H9 (cell line): ENCODE measurements around the gene KDM1B. TPM values are rescaled to one million over a fixed set of nuclear protein-coding genes. Genes with fewer than 3 reads are reported as not detected.

Experiments used
- DNase-seq: peaks from one replicate; pipeline ENCODE4 v3.0.0-alpha.2; 2017
- H2AFZ ChIP-seq: one replicate; pipeline ENCODE4 v1.6.1; 2013; ENCODE audit warnings: mild to moderate bottlenecking, low read length, control low read depth, moderate library complexity
- H2AK5ac ChIP-seq: 2 replicates; pipeline ENCODE4 v1.6.1; 2013; ENCODE audit warnings: low read length, control low read depth, mixed read lengths; ENCODE audit not compliant: insufficient read length
- H2BK120ac ChIP-seq: one replicate; pipeline ENCODE4 v1.6.1; 2013; ENCODE audit warnings: low read depth, mild to moderate bottlenecking, low read length, control low read depth, inconsistent platforms; ENCODE audit not compliant: poor library complexity, severe bottlenecking
- H2BK12ac ChIP-seq: 2 replicates; pipeline ENCODE4 v1.6.1; 2013; ENCODE audit warnings: low read length, control low read depth, mixed read lengths, low read depth; ENCODE audit not compliant: insufficient read length
- H2BK15ac ChIP-seq: 2 replicates; pipeline ENCODE4 v1.6.1; 2013; ENCODE audit warnings: low read depth, low read length, control low read depth
- H2BK20ac ChIP-seq: one replicate; pipeline ENCODE4 v1.6.1; 2013; ENCODE audit warnings: low read depth, mild to moderate bottlenecking, low read length, control low read depth, inconsistent platforms; ENCODE audit not compliant: poor library complexity, severe bottlenecking
- H2BK5ac ChIP-seq: 2 replicates; pipeline ENCODE4 v1.6.1; 2013; ENCODE audit warnings: low read length, control low read depth, mixed read lengths; ENCODE audit not compliant: insufficient read length
- H3K14ac ChIP-seq: 2 replicates; pipeline ENCODE4 v1.6.1; 2013; ENCODE audit warnings: low read length, control low read depth; ENCODE audit not compliant: insufficient read depth
- H3K18ac ChIP-seq: 2 replicates; pipeline ENCODE4 v1.6.1; 2013; ENCODE audit warnings: low read depth, mild to moderate bottlenecking, mixed read lengths, low read length, control low read depth; ENCODE audit not compliant: insufficient read length
- H3K23ac ChIP-seq: 2 replicates; pipeline ENCODE4 v1.6.1; 2013; ENCODE audit warnings: low read length, control low read depth, mixed read lengths, low read depth; ENCODE audit not compliant: insufficient read length
- H3K23me2 ChIP-seq: 2 replicates; pipeline ENCODE4 v1.6.1; 2013; ENCODE audit warnings: low read depth, mild to moderate bottlenecking, mixed read lengths, low read length, control low read depth; ENCODE audit not compliant: insufficient read length, poor library complexity, severe bottlenecking
- H3K27ac ChIP-seq: 2 replicates; pipeline ENCODE4 v1.5.1; 2013; ENCODE audit warnings: low read length, control low read depth, mixed read lengths, low read depth; ENCODE audit not compliant: insufficient read length
- H3K27me3 ChIP-seq: 2 replicates; pipeline ENCODE4 v1.6.1; 2013; ENCODE audit warnings: low read length, control low read depth, inconsistent platforms; ENCODE audit not compliant: insufficient read depth
- H3K4ac ChIP-seq: 2 replicates; pipeline ENCODE4 v1.6.1; 2013; ENCODE audit warnings: low read depth, mild to moderate bottlenecking, control low read depth, inconsistent platforms, low read length, moderate library complexity
- H3K4me1 ChIP-seq: 2 replicates; pipeline ENCODE4 v1.6.1; 2013; ENCODE audit warnings: low read length, control low read depth, inconsistent platforms; ENCODE audit not compliant: insufficient read depth
- H3K4me2 ChIP-seq: 2 replicates; pipeline ENCODE4 v1.6.1; 2013; ENCODE audit warnings: low read length, control low read depth, mixed read lengths; ENCODE audit not compliant: insufficient read length, insufficient read depth
- H3K56ac ChIP-seq: 2 replicates; pipeline ENCODE4 v1.6.1; 2013; ENCODE audit warnings: low read depth, mild to moderate bottlenecking, mixed read lengths, low read length, control low read depth; ENCODE audit not compliant: insufficient read length
- H3K79me1 ChIP-seq: 2 replicates; pipeline ENCODE4 v1.6.1; 2013; ENCODE audit warnings: low read depth, mild to moderate bottlenecking, moderate library complexity, low read length, control low read depth, inconsistent platforms; ENCODE audit not compliant: insufficient read depth, poor library complexity, severe bottlenecking
- H3K79me2 ChIP-seq: 2 replicates; pipeline ENCODE4 v1.6.1; 2013; ENCODE audit warnings: low read length, control low read depth, inconsistent platforms; ENCODE audit not compliant: insufficient read depth
- H3K9ac ChIP-seq: 2 replicates; pipeline ENCODE4 v1.6.1; 2013; ENCODE audit warnings: low read length, control low read depth, mixed read lengths; ENCODE audit not compliant: insufficient read length; ENCODE audit errors: extremely low read depth
- H3K9me3 ChIP-seq: one replicate; pipeline ENCODE4 v1.6.1; 2013; ENCODE audit warnings: low read depth, low read length, inconsistent platforms; ENCODE audit not compliant: control insufficient read depth
- H3T11ph ChIP-seq: one replicate; pipeline ENCODE4 v1.6.1; 2013; ENCODE audit warnings: mild to moderate bottlenecking, low read length, control low read depth, inconsistent platforms
- H4K20me1 ChIP-seq: one replicate; pipeline ENCODE4 v1.6.1; 2013; ENCODE audit not compliant: control insufficient read depth, insufficient read length, insufficient read depth
- H4K5ac ChIP-seq: 2 replicates; pipeline ENCODE4 v1.6.1; 2013; ENCODE audit warnings: low read depth, mild to moderate bottlenecking, mixed read lengths, low read length, control low read depth; ENCODE audit not compliant: insufficient read length
- H4K8ac ChIP-seq: replicated peaks from 2 replicates; pipeline ENCODE4 v1.6.1; 2013; ENCODE audit warnings: low read length, control low read depth, mixed read lengths, low read depth; ENCODE audit not compliant: insufficient read length
- H4K91ac ChIP-seq: 2 replicates; pipeline ENCODE4 v1.6.1; 2013; ENCODE audit warnings: low read depth, mild to moderate bottlenecking, moderate library complexity, mixed read lengths, low read length, control low read depth; ENCODE audit not compliant: insufficient read length
- H3K27ac Mint-ChIP-seq, 3 experiments: 2 replicates in 2 of 3; 3 replicates in 1 of 3; pipeline ENCODE4 v1.8.0; 2020 to 2021; ENCODE audit warnings: mixed read lengths in 3 of 3, mild to moderate bottlenecking in 1 of 3, moderate library complexity in 1 of 3
- H3K27me3 Mint-ChIP-seq: 2 replicates; pipeline ENCODE4 v1.8.0; 2021; ENCODE audit warnings: low read depth, mild to moderate bottlenecking, moderate library complexity, mixed read lengths
- H3K36me3 Mint-ChIP-seq, 3 experiments: 2 replicates in 2 of 3; 3 replicates in 1 of 3; pipeline ENCODE4 v1.8.0; 2020 to 2021; ENCODE audit warnings: low read depth in 3 of 3, mixed read lengths in 3 of 3; ENCODE audit not compliant: insufficient read depth in 1 of 3
- H3K4me1 Mint-ChIP-seq, 2 experiments: 2 replicates each; pipeline ENCODE4 v1.8.0; 2020; ENCODE audit warnings: mixed read lengths in 2 of 2
- H3K4me3 Mint-ChIP-seq, 2 experiments: 2 replicates in 1 of 2; 3 replicates in 1 of 2; pipeline ENCODE4 v1.8.0; 2020 to 2021; ENCODE audit warnings: mild to moderate bottlenecking in 2 of 2, mixed read lengths in 2 of 2, moderate library complexity in 1 of 2
- H3K9me3 Mint-ChIP-seq, 2 experiments: 2 replicates in 1 of 2; 3 replicates in 1 of 2; pipeline ENCODE4 v1.8.0; 2020; ENCODE audit warnings: mild to moderate bottlenecking in 2 of 2, mixed read lengths in 2 of 2, moderate library complexity in 1 of 2
- WGBS: extraction: QIAGEN DNeasy Blood & Tissue Kit; methylation state at CpG from one replicate; pipeline ENCODE4 v1.1.7; 2013; ENCODE audit warnings: missing lambda C conversion rate, low lambda C conversion rate, mixed read lengths; ENCODE audit not compliant: insufficient read length; ENCODE audit errors: extremely low coverage; 5-methylcytosine and 5-hydroxymethylcytosine counted together
- total RNA-seq: library from RNA; stranded (reverse); gene quantifications from 2 replicates; pipeline ENCODE4 v1.2.1, GENCODE V29; 2021
- TF ChIP-seq, protein P1 (sequence below): fragments of 200-600 bp; sonication (generic); conservative IDR thresholded peaks from 3 replicates; pipeline ENCODE4 v1.8.0; 2021; ENCODE audit warnings: antibody characterized with exemption, mild to moderate bottlenecking

Gene KDM1B
- total RNA-seq, 1 experiment from 2014 or later = 5.4 TPM

DNA sequence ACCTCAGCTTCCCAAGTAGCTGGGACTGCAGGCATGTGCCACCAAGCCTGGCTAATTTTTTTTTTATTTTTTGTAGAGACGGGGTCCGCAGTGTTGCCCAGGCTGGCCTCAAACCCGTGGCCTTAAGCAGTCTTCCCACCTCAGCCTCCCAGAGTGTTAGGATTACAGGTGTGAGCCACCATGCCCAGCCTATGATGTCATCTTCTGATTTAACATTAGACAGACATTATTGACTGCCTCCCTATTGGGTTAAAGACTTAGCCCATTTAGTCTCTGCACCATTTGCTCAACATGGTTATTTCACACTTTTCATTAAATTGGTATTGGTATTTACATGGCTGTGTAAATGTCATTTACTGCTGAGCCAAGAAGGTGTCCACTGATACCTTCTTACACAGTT is 63.0 kb downstream of the KDM1B start:
- Histone ChIP-seq H2BK15ac (no peak overlapping the region), H3K18ac (no peak overlapping the region), H4K8ac (no peak overlapping the region), H3K9me3 (no peaks in the 10 kb centered on the region), H2BK20ac (no peak overlapping the region), H2AK5ac (no peak overlapping the region), H3K27me3 (no peaks in the 10 kb centered on the region), H3K79me1 (no peaks in the 10 kb centered on the region), H3K56ac (no peak overlapping the region), H3T11ph (no peak overlapping the region), H2AFZ (no peak overlapping the region), H4K20me1 (no peaks in the 10 kb centered on the region), H2BK12ac (no peak overlapping the region), H3K27ac (no peak overlapping the region), H3K14ac (no peak overlapping the region), H3K4ac (no peak overlapping the region), H4K91ac (no peak overlapping the region), H3K79me2 (no peaks in the 10 kb centered on the region), H2BK5ac (no peak overlapping the region), H2BK120ac (no peak overlapping the region), H3K4me1 (no peaks in the 10 kb centered on the region), H4K5ac (no peak overlapping the region), H3K23me2 (no peaks in the 10 kb centered on the region), H3K23ac (no peak overlapping the region), H3K9ac (no peak overlapping the region), H3K4me2 (no peak overlapping the region)
- peaks cover 0 to 6% of the 10 kb centered on the region in 2 experiments; a peak in 3 of 4 replicates for H3K4me1 Mint-ChIP-seq
- WGBS = no CpG with 5 or more reads among the region's 3 CpGs
- H3K36me3 Mint-ChIP-seq = peaks cover 11 to 39% (median 37%) of the 10 kb centered on the region in 3 experiments; a peak in 6 of 7 replicates
- no peak overlapping the region for H3K27ac Mint-ChIP-seq
- TF ChIP-seq, protein P1, sequence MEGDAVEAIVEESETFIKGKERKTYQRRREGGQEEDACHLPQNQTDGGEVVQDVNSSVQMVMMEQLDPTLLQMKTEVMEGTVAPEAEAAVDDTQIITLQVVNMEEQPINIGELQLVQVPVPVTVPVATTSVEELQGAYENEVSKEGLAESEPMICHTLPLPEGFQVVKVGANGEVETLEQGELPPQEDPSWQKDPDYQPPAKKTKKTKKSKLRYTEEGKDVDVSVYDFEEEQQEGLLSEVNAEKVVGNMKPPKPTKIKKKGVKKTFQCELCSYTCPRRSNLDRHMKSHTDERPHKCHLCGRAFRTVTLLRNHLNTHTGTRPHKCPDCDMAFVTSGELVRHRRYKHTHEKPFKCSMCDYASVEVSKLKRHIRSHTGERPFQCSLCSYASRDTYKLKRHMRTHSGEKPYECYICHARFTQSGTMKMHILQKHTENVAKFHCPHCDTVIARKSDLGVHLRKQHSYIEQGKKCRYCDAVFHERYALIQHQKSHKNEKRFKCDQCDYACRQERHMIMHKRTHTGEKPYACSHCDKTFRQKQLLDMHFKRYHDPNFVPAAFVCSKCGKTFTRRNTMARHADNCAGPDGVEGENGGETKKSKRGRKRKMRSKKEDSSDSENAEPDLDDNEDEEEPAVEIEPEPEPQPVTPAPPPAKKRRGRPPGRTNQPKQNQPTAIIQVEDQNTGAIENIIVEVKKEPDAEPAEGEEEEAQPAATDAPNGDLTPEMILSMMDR = no peak
- H3K4me3 Mint-ChIP-seq = no peak overlapping the region
- H3K9me3 Mint-ChIP-seq = peaks cover 0 to 3% of the 10 kb centered on the region in 2 experiments; a peak in 1 of 5 replicates
- no peak for DNase-seq
- no peaks in the 10 kb centered on the region for H3K27me3 Mint-ChIP-seq
